GM12892 (cell line): ENCODE data around the gene GPR50.

ENCODE experiments used
- POLR2A ChIP-seq: IDR thresholded peaks from 2 replicates; pipeline ENCODE4 v1.6.1; 2011; ENCODE audit warnings: low read depth, low read length, control low read depth
- POLR2AphosphoS5 ChIP-seq: IDR thresholded peaks from 2 replicates; pipeline ENCODE4 v1.6.1; 2011; ENCODE audit warnings: low read depth, low read length, control low read depth

DNA sequence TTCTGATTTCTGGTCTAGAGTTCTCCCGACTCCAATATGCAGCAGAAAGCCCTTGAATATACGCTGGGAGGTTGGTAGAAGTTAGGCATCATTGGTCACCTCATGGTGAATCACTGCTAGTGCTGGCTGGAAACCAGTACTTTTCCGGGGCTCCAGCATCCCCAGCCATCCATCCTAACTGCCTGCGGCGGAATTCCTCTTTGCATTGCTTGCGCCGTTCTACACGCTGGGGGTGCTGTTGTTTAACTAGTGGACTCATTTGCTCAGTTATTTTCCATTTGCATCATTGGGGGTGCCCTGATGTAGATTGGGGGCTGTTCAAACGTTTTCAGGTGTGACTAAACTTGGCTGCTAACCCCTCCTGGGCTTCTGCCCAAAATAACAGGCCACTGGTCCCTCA, 23.3 kb upstream of the GPR50 start:
- no peak for TF ChIP-seq POLR2A
- no peak for TF ChIP-seq POLR2AphosphoS5
